OCI-LY1 (cell line): ENCODE results near the gene CD82.

ENCODE experiments used
- EZH2 ChIP-seq: fragments of 200-600 bp; sonication (generic), shearing (Covaris generic); IDR thresholded peaks from 2 replicates; pipeline ENCODE4 v1.8.0; 2017; ENCODE audit warnings: borderline replicate concordance, mixed run types, mild to moderate bottlenecking, antibody characterized with exemption, low read length, moderate library complexity, mixed read lengths
- TF ChIP-seq, protein P1 (sequence below): fragments of 200-600 bp; sonication (generic), shearing (Covaris generic); IDR thresholded peaks from 2 replicates; pipeline ENCODE4 v1.5.1; 2017; ENCODE audit warnings: mild to moderate bottlenecking, antibody characterized with exemption, low read length, moderate library complexity, mixed read lengths

DNA sequence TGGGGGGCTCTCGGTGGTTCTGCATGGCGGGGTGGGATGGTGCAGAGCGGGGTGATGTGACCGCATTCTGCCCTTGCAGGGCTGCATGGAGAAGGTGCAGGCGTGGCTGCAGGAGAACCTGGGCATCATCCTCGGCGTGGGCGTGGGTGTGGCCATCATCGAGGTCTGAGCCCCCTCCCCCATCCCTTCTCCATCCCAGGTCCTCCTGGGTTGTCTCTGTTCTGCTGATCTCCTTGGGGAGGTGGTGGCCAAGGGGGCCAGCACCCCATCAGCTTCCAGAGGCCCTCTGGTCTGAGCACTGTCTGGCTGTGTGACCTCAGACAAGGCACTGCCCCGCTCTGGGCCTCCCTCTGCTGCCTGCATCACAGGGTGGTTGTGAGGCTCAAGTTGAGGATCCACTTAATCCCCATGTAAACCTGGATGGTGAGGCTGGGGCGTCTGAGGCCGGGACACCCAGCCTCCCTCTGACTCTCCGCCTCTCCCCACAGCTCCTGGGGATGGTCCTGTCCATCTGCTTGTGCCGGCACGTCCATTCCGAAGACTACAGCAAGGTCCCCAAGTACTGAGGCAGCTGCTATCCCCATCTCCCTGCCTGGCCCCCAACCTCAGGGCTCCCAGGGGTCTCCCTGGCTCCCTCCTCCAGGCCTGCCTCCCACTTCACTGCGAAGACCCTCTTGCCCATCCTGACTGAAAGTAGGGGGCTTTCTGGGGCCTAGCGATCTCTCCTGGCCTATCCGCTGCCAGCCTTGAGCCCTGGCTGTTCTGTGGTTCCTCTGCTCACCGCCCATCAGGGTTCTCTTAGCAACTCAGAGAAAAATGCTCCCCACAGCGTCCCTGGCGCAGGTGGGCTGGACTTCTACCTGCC lies 53.3 kb downstream of the CD82 start:
- TF ChIP-seq, protein P1, sequence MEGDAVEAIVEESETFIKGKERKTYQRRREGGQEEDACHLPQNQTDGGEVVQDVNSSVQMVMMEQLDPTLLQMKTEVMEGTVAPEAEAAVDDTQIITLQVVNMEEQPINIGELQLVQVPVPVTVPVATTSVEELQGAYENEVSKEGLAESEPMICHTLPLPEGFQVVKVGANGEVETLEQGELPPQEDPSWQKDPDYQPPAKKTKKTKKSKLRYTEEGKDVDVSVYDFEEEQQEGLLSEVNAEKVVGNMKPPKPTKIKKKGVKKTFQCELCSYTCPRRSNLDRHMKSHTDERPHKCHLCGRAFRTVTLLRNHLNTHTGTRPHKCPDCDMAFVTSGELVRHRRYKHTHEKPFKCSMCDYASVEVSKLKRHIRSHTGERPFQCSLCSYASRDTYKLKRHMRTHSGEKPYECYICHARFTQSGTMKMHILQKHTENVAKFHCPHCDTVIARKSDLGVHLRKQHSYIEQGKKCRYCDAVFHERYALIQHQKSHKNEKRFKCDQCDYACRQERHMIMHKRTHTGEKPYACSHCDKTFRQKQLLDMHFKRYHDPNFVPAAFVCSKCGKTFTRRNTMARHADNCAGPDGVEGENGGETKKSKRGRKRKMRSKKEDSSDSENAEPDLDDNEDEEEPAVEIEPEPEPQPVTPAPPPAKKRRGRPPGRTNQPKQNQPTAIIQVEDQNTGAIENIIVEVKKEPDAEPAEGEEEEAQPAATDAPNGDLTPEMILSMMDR, result no peak
- TF ChIP-seq EZH2, result no peak
